VCaP (cell line): ENCODE data around the gene NLGN2.

Experiments
- H3K27ac ChIP-seq: fragments of 450-650 bp; 2 replicates; pipeline ENCODE4 v1.5.1; 2017
- TF ChIP-seq, protein P1 (sequence below): fragments of 450-650 bp; conservative IDR thresholded peaks from 2 replicates; pipeline ENCODE4 v1.5.1; 2017; ENCODE audit warnings: mild to moderate bottlenecking, moderate library complexity

NLGN2 gene

DNA sequence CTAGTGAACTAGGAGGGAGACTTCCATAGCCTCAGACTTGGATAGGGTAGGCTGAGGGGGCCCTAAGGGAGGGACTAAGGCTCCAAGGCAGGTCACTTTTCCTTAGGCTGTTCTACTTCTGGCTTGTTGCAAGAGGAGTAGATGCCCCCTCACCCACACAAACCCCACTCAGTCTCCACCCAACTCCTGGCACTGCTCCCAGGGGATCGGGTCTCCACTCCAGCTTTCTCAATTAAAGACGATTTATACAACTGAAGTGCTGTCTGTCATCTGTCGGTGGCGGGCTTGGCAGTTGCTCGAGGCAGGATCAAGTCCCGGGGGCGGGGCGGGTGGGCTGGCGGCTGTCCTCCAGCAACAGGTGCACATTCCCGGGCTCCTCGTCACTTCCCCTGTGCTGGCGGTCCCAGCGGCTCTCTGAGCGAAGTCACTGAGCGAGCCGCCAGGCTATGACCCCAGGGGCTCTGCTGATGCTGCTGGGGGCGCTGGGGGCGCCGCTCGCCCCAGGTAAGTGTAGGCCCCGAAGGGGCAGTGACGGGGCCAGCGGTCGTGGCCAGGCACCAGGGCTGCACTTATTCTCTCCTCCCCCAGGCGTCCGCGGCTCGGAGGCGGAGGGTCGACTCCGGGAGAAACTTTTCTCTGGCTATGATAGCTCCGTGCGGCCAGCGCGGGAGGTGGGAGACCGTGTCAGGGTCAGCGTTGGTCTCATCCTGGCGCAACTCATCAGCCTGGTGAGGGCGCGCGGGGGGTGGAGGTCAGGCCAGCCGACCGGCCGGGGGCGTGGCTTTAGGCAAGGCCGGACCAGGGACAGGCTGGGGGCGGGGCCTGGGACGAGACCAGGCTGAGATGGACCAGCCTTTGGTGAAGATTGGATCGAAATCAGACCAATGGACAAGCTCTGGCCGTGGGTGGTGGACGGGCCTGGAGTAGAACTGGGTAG lies 37.3 kb downstream of the NLGN2 start, which contains the start of gene CHRNB1:
Gene CHRNB1 (plus strand): TSS at position 380 of the 937 bp plus-strand sequence. CDS start 67 bp downstream, at position 447.
- no peak within 1 kb of the TSS for H3K27ac ChIP-seq
- TF ChIP-seq, protein P1, sequence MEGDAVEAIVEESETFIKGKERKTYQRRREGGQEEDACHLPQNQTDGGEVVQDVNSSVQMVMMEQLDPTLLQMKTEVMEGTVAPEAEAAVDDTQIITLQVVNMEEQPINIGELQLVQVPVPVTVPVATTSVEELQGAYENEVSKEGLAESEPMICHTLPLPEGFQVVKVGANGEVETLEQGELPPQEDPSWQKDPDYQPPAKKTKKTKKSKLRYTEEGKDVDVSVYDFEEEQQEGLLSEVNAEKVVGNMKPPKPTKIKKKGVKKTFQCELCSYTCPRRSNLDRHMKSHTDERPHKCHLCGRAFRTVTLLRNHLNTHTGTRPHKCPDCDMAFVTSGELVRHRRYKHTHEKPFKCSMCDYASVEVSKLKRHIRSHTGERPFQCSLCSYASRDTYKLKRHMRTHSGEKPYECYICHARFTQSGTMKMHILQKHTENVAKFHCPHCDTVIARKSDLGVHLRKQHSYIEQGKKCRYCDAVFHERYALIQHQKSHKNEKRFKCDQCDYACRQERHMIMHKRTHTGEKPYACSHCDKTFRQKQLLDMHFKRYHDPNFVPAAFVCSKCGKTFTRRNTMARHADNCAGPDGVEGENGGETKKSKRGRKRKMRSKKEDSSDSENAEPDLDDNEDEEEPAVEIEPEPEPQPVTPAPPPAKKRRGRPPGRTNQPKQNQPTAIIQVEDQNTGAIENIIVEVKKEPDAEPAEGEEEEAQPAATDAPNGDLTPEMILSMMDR = no peak

DNA sequence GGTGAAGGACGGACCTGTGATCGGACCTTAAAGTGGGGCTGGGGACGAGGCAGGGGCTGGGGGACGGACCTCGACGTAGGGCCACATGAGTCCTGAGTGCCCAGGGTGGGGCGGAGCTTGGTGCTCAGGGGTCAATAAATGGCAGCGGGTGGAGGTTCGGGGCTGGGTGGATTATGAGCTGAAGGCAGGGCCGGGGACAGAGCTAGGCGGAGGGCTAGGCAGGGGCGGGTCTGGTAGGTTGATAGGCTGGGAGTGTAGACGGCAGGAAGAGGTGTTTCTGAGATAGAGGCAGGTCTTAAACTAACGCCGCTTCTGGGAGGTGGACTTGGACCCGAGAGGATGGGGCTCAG lies 37.9 kb downstream of the NLGN2 start:
- H3K27ac ChIP-seq = no peak overlapping the region
- TF ChIP-seq, protein P1 = no peak

DNA sequence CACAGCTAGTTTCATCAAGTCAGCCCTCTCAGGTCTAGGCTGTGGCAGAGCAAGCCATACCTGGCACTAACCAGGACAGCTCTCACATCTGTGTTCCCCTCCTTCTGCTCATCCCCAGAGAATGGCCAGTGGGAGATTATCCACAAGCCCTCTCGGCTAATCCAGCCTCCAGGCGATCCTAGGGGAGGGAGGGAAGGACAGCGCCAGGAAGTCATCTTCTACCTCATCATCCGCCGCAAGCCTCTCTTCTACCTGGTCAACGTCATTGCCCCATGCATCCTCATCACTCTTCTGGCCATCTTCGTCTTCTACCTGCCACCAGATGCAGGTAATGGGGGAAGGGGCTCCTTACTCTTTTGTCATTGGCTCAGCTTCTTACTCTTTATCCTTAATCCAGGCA lies 40.8 kb downstream of the NLGN2 start:
- TF ChIP-seq, protein P1 = no peak
- H3K27ac ChIP-seq = no peak overlapping the region

DNA sequence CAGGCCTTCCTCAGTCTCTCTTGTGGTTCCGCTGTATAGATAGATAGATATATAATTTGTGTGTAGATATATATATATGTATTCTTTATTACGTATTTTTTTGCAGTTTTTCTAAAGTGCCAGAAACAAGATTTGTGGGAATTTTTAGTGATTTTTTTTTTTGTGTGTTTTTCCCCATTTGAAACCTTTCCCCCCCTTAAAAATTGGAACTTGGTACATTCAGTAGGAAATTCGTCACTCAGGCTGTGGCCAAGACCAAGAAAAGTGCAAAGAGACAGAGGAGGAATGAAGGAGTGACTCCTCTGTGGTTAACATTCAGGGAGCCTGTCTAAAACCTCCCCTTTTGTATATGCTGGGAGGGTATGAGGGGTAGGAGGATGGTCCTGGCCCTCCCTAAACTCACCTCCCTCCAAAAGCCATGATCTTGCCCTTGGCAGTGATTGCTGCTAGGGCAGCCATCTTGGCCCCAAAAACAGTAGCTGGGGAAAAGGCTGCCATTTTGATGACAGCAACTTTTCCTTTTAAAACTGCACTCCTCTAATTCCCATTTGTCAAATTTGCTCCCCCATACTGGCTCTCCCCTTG lies 52.4 kb downstream of the NLGN2 start:
- TF ChIP-seq, protein P1 = no peak
- H3K27ac ChIP-seq = no peak overlapping the region

DNA sequence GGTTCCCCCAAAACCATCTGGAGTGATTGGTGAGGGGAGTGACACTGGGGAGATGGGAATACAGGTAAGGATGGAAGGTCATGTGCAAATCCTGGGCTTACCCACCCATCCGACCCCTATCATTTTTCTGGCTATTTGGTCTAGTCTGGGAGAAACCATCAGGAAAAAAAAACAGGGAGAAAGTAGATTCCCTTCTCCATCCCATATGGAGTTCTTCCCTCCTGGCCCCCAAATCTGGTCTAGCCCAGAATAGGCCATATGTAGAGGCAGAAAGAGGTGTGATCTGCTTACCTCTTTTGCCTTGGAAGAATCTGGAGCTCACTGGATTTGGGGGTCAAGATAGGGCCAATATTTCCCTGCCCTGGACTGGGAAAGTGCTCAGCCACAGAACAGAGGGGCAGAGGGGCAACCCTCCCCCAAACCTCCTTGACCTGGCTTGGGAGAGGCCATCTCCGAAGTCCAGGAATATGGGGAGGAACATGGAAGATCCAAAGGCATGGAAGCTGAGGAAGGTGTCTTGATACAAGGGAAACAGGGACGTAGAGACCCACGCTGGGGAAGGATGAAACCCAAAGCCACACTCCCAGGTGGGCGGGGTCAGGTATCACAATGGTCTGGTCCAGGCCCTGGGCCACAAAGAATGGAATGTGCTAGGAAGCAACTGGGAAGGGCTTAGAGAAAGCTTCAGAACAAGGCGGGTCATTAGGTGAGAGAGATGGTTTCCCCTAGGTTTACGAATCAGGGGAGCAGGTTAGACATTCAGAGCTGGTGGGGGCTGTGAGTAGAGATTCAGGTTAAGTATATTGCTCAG lies 53.4 kb downstream of the NLGN2 start:
- TF ChIP-seq, protein P1 = no peak
- no peak overlapping the region for H3K27ac ChIP-seq

DNA sequence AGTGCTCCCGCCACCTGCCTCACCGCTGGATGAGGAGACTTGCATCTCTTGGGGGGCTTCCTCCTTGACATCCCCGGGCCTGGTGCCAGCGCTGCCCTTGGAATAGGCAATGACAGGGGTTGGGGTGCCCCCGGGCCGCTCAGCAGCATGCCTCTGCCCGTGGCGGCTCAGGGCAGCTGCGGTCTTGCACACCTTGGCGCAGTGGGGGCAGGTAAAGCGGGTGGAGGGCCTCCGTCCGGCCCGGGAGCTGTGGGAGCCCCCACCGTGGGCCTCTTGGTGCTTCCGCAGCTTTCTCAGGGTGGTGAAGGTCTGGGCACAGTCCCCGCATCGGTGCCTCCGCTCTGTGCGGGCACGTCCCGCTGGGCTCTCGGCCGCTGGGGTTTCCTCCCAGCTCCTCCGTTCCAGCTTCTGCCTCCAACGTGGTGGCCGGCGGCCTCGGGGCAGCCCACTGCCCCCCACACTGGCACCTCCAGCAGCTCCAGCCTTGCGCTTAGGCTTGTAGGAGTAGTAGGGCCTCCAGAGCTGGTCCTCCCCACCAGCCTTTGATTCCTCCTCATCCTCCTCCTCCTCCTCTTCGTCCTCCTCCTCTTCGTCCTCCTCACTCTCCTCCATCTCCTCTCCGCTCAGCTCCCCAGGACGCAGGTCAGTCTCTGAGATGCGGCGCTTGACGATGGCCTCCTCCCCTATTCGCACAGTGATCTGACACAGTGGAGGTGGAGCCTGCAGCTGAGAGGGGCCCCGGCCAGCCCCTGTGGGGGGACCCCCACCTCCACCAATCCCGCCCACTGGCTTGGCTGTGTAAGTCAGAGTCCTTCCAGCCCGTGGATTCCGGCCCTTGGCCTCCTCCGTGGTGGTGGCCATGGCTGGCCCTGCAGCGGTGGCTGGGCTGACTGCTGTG lies 55.1 kb downstream of the NLGN2 start:
- TF ChIP-seq, protein P1 = no peak
- H3K27ac ChIP-seq = no peak overlapping the region
